GM12878 (cell line): Measurements from ENCODE around the gene TARDBP. TPM values are rescaled to one million over a fixed set of nuclear protein-coding genes. Genes with fewer than 3 reads are reported as not detected.

Source experiments
- ASH2L ChIP-seq: fragments of 300-600, 200-600 bp; sonication (generic); IDR thresholded peaks from 2 replicates; pipeline ENCODE4 v1.6.1; 2017; ENCODE audit warnings: low read depth, mild to moderate bottlenecking, borderline replicate concordance
- BHLHE40 ChIP-seq, 2 experiments: fragments of 450-650 bp in 1 of 2; IDR thresholded peaks; 2 replicates each; pipeline ENCODE4 v1.6.1; 2011 to 2017; ENCODE audit warnings: low read depth in 2 of 2, borderline replicate concordance in 1 of 2, improper control_type of control experiment in 1 of 2, low read length in 1 of 2, mild to moderate bottlenecking in 1 of 2
- BMI1 ChIP-seq: fragments of 450-650 bp; IDR thresholded peaks from 2 replicates; pipeline ENCODE4 v1.6.1; 2016; ENCODE audit warnings: mild to moderate bottlenecking, moderate library complexity, borderline replicate concordance
- CREB1 ChIP-seq: IDR thresholded peaks from 2 replicates; pipeline ENCODE4 v1.6.1; 2012; ENCODE audit warnings: low read depth, mild to moderate bottlenecking, inconsistent platforms
- DPF2 ChIP-seq: fragments of 450-650 bp; IDR thresholded peaks from 2 replicates; pipeline ENCODE4 v1.6.1; 2017; ENCODE audit warnings: mild to moderate bottlenecking
- EZH2 ChIP-seq: IDR thresholded peaks from 2 replicates; pipeline ENCODE4 v1.6.1; 2012; ENCODE audit warnings: low read depth, mild to moderate bottlenecking, control low read depth, inconsistent platforms, low read length, borderline replicate concordance; ENCODE audit not compliant: control insufficient read depth
- HCFC1 ChIP-seq: fragments of 150-350 bp; IDR thresholded peaks from 2 replicates; pipeline ENCODE4 v1.6.1; 2014; ENCODE audit warnings: low read length
- IKZF2 ChIP-seq, 2 experiments: fragments of 450-650 bp; IDR thresholded peaks; 2 replicates each; pipeline ENCODE4 v1.6.1; 2017; ENCODE audit warnings: mild to moderate bottlenecking in 2 of 2, moderate library complexity in 2 of 2
- LARP7 ChIP-seq: fragments of 450-650 bp; IDR thresholded peaks from 2 replicates; pipeline ENCODE4 v1.6.1; 2017; ENCODE audit warnings: mild to moderate bottlenecking
- MLLT1 ChIP-seq: fragments of 450-650 bp; IDR thresholded peaks from 2 replicates; pipeline ENCODE4 v1.6.1; 2016; ENCODE audit warnings: mild to moderate bottlenecking
- NR2C2 ChIP-seq: IDR thresholded peaks from 2 replicates; pipeline ENCODE4 v1.6.1; 2011; ENCODE audit warnings: borderline replicate concordance, low read depth; ENCODE audit not compliant: control insufficient read depth, insufficient read length
- POU2F2 ChIP-seq: IDR thresholded peaks from 3 replicates; pipeline ENCODE4 v1.6.1; 2011; ENCODE audit warnings: low read depth, mild to moderate bottlenecking, low read length, borderline replicate concordance
- SPI1 ChIP-seq: IDR thresholded peaks from 2 replicates; pipeline ENCODE4 v1.6.1; 2011; ENCODE audit warnings: low read depth, mild to moderate bottlenecking, low read length, moderate library complexity, borderline replicate concordance; ENCODE audit not compliant: insufficient read depth
- TAF1 ChIP-seq: IDR thresholded peaks from 2 replicates; pipeline ENCODE4 v1.6.1; 2011; ENCODE audit warnings: mild to moderate bottlenecking, low read depth, low read length, borderline replicate concordance
- TBL1XR1 ChIP-seq: IDR thresholded peaks from 2 replicates; pipeline ENCODE4 v1.6.1; 2012; ENCODE audit warnings: low read depth, low read length, improper control_type of control experiment
- USF1 ChIP-seq: IDR thresholded peaks from 2 replicates; pipeline ENCODE4 v1.6.1; 2011; ENCODE audit warnings: borderline replicate concordance, low read depth, mild to moderate bottlenecking, moderate library complexity, mixed read lengths, low read length; ENCODE audit not compliant: insufficient read depth; ENCODE audit errors: extremely low read length
- polyA plus RNA-seq, 11 experiments: library from polyadenylated mRNA; depleted of rRNA in 4 of 11; unstranded in 6 of 11; stranded (reverse) in 5 of 11; fragments of >200 nt; fragmentation: Nextera tagmentation in 4 of 11; fragmentation: Illumina TruSeq in 1 of 11; extraction: Ambion mirVana in 4 of 11; extraction: Trizol in 1 of 11; gene quantifications; 1 replicate in 1 of 11; 2 replicates in 10 of 11; pipeline versions ENCODE4 v1.2.1 to v1.2.3, GENCODE V29; 2011 to 2016; ENCODE audit warnings: inconsistent platforms in 2 of 11, missing spikeins in 2 of 11, low read depth in 1 of 11
- total RNA-seq, 4 experiments: library from RNA; depleted of rRNA in 3 of 4; stranded (reverse); fragments of >200 nt in 3 of 4; fragmentation: Illumina TruSeq in 1 of 4; extraction: Trizol in 1 of 4; gene quantifications; 2 replicates each; pipeline versions ENCODE4 v1.2.1 to v1.2.3, GENCODE V29; 2013 to 2021
- TF ChIP-seq, protein P1 (sequence below): IDR thresholded peaks from 2 replicates; pipeline ENCODE4 v1.6.1; 2011; ENCODE audit warnings: mild to moderate bottlenecking, low read depth, low read length, moderate library complexity; ENCODE audit not compliant: insufficient replicate concordance
- TF ChIP-seq, protein P2 (sequence below): fragments of 450-650 bp; IDR thresholded peaks from 2 replicates; pipeline ENCODE4 v1.6.1; 2017; ENCODE audit warnings: low read depth, mild to moderate bottlenecking, moderate library complexity
- TF ChIP-seq, protein P3 (sequence below): fragments of 450-650 bp; IDR thresholded peaks from 2 replicates; pipeline ENCODE4 v1.6.1; 2017; ENCODE audit warnings: mild to moderate bottlenecking, moderate library complexity

TARDBP gene
- total and polyA plus RNA-seq, 10 of the 15 experiments (the other 5 are each of a cell fraction or from before 2014, with no cell fraction given) = 55.6 to 318 (median 192) TPM

DNA sequence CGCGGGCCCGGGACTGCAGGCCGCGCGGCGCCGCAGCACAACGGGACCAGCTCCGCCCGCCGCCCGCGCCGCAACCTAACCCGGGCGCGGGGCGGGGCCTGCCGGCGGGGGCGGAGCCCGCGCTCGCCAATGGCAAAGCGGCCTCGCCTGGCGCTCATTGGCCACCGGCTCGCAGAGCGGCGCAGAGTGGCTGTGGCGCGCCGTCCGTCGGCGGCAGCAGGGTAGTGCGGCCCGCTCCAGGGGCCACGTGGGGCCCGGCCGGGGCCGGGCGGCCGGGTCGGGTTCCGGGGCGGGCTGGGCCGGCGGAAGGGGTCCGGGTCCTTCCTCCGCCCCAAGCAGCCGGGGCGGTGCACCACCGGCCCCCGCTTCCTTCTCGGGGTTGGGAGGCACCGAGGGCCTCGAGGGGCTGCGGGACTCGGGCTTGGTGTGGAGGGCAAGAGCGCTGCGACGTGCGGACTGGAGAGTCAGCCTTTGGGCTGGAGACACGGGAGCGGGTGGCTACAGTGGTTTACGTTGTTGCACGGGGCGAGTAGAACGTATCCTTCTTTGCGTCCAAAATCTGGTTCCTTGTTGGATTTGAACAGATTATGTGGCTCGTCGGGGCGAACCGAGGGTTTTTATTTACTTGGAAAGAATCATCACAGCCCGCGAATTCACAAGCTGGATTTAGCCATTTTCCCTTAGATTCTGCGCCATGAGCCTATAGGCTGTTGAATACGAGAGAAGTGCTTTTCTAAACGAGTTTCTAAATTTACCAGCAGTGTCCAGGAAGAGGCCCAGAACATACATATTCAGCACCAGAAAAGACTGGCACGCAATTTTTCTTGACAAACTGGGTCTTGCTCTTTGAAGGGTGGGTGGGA is 47.7 kb downstream of the TARDBP start, which contains the start of gene SRM (continued):
- TF ChIP-seq EZH2 (no peak), USF1 (peak; percentile 85), ASH2L (no peak), CREB1 (peak; percentile 64), HCFC1 (peak; percentile 42), TAF1 (peak; percentile 62; the same call in 1 of the 2 replicates), DPF2 (peak; percentile 32; the same call in 1 of the 2 replicates), BMI1 (no peak), IKZF2 (IDR thresholded peaks at IDR 0.05) (no peak), POU2F2 (0 out of 3 replicates have a peak, but pooled peaks have one; percentile 6), BHLHE40 (IDR thresholded peaks at IDR 0.05; ENCODE audit: borderline replicate concordance in 1 of 2, low read depth in 2 of 2, low read length in 1 of 2) (peak in 1 of 2 experiments; percentile 51; a peak in 2 of 4 replicates), TBL1XR1 (no peak), LARP7 (no peak), SPI1 (no peak), NR2C2 (no peak), MLLT1 (no peak)
- TF ChIP-seq, protein P1, sequence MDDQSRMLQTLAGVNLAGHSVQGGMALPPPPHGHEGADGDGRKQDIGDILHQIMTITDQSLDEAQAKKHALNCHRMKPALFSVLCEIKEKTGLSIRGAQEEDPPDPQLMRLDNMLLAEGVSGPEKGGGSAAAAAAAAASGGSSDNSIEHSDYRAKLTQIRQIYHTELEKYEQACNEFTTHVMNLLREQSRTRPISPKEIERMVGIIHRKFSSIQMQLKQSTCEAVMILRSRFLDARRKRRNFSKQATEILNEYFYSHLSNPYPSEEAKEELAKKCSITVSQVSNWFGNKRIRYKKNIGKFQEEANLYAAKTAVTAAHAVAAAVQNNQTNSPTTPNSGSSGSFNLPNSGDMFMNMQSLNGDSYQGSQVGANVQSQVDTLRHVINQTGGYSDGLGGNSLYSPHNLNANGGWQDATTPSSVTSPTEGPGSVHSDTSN = peak; percentile 82
- TF ChIP-seq, protein P2, sequence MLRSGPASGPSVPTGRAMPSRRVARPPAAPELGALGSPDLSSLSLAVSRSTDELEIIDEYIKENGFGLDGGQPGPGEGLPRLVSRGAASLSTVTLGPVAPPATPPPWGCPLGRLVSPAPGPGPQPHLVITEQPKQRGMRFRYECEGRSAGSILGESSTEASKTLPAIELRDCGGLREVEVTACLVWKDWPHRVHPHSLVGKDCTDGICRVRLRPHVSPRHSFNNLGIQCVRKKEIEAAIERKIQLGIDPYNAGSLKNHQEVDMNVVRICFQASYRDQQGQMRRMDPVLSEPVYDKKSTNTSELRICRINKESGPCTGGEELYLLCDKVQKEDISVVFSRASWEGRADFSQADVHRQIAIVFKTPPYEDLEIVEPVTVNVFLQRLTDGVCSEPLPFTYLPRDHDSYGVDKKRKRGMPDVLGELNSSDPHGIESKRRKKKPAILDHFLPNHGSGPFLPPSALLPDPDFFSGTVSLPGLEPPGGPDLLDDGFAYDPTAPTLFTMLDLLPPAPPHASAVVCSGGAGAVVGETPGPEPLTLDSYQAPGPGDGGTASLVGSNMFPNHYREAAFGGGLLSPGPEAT = no peak
- TF ChIP-seq, protein P3, sequence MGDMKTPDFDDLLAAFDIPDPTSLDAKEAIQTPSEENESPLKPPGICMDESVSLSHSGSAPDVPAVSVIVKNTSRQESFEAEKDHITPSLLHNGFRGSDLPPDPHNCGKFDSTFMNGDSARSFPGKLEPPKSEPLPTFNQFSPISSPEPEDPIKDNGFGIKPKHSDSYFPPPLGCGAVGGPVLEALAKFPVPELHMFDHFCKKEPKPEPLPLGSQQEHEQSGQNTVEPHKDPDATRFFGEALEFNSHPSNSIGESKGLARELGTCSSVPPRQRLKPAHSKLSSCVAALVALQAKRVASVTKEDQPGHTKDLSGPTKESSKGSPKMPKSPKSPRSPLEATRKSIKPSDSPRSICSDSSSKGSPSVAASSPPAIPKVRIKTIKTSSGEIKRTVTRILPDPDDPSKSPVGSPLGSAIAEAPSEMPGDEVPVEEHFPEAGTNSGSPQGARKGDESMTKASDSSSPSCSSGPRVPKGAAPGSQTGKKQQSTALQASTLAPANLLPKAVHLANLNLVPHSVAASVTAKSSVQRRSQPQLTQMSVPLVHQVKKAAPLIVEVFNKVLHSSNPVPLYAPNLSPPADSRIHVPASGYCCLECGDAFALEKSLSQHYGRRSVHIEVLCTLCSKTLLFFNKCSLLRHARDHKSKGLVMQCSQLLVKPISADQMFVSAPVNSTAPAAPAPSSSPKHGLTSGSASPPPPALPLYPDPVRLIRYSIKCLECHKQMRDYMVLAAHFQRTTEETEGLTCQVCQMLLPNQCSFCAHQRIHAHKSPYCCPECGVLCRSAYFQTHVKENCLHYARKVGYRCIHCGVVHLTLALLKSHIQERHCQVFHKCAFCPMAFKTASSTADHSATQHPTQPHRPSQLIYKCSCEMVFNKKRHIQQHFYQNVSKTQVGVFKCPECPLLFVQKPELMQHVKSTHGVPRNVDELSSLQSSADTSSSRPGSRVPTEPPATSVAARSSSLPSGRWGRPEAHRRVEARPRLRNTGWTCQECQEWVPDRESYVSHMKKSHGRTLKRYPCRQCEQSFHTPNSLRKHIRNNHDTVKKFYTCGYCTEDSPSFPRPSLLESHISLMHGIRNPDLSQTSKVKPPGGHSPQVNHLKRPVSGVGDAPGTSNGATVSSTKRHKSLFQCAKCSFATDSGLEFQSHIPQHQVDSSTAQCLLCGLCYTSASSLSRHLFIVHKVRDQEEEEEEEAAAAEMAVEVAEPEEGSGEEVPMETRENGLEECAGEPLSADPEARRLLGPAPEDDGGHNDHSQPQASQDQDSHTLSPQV = no peak
